ENCODE measurements around the gene TMSB10. TPM values are rescaled to one million over a fixed set of nuclear protein-coding genes. Genes with fewer than 3 reads are reported as not detected.

The TMSB10 gene
- total RNA-seq, 1 experiment from 2014 or later, result 869 TPM

DNA sequence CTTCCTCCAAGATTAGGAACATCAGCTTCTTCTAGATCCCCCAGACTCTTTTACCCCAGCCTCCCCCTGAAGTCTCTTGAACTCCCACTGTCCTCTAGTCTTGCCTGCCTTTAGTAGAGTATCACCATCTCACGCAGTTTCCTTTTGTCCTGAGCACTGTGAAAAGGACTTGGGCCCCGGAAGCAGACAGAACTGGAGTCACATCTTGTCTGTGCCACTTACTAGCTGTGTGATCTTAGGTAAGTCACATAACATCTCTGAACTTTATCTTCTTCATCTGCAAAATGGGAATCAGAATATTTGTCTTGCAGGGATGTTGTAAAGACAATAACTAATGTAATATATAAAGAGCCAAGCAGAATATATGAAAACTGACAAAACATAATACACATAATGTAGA, 16.1 kb upstream of the TMSB10 start:
- H3K27ac Mint-ChIP-seq, result no peak overlapping the region
- no peak for ATAC-seq
- POLR2A ChIA-PET, result no interaction called here
- CTCF ChIA-PET, result no interaction called here
- H3K9me3 Mint-ChIP-seq, result no peaks in the 10 kb centered on the region
- H3K27me3 Mint-ChIP-seq (ENCODE audit: low read depth), result peaks cover 14% of the 10 kb centered on the region
- TF ChIP-seq, protein P1, sequence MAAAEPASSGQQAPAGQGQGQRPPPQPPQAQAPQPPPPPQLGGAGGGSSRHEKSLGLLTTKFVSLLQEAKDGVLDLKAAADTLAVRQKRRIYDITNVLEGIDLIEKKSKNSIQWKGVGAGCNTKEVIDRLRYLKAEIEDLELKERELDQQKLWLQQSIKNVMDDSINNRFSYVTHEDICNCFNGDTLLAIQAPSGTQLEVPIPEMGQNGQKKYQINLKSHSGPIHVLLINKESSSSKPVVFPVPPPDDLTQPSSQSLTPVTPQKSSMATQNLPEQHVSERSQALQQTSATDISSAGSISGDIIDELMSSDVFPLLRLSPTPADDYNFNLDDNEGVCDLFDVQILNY (CRISPR knock-in tag; IDR thresholded peaks at IDR 0.05), result no peak
- TF ChIP-seq ZNF263 (CRISPR knock-in tag; IDR thresholded peaks at IDR 0.05; ENCODE audit: low read depth) (no peak), PRRX2 (CRISPR knock-in tag; IDR thresholded peaks at IDR 0.05) (no peak), FOXK1 (CRISPR knock-in tag; IDR thresholded peaks at IDR 0.05) (no peak), MXD4 (CRISPR knock-in tag; IDR thresholded peaks at IDR 0.05; ENCODE audit: borderline replicate concordance) (no peak), E2F1 (CRISPR knock-in tag; IDR thresholded peaks at IDR 0.05) (no peak), NFATC4 (CRISPR knock-in tag; IDR thresholded peaks at IDR 0.05) (no peak), ZNF317 (CRISPR knock-in tag; IDR thresholded peaks at IDR 0.05; ENCODE audit: borderline replicate concordance, low read depth) (no peak), ATF6 (CRISPR knock-in tag; IDR thresholded peaks at IDR 0.05) (no peak), MAX (CRISPR knock-in tag; IDR thresholded peaks at IDR 0.05) (no peak), TEAD4 (CRISPR knock-in tag; IDR thresholded peaks at IDR 0.05) (no peak), ZNF138 (CRISPR knock-in tag; conservative IDR thresholded peaks at IDR 0.05) (no peak), GTF2I (CRISPR knock-in tag; conservative IDR thresholded peaks at IDR 0.05) (no peak), CDX4 (CRISPR knock-in tag; IDR thresholded peaks at IDR 0.05; ENCODE audit: borderline replicate concordance) (no peak)
- TF ChIP-seq, protein P2, sequence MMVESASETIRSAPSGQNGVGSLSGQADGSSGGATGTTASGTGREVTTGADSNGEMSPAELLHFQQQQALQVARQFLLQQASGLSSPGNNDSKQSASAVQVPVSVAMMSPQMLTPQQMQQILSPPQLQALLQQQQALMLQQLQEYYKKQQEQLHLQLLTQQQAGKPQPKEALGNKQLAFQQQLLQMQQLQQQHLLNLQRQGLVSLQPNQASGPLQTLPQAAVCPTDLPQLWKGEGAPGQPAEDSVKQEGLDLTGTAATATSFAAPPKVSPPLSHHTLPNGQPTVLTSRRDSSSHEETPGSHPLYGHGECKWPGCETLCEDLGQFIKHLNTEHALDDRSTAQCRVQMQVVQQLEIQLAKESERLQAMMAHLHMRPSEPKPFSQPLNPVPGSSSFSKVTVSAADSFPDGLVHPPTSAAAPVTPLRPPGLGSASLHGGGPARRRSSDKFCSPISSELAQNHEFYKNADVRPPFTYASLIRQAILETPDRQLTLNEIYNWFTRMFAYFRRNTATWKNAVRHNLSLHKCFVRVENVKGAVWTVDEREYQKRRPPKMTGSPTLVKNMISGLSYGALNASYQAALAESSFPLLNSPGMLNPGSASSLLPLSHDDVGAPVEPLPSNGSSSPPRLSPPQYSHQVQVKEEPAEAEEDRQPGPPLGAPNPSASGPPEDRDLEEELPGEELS (CRISPR knock-in tag; IDR thresholded peaks at IDR 0.05), result no peak
- H3K4me1 Mint-ChIP-seq, result peaks cover 6% of the 10 kb centered on the region
- H3K36me3 Mint-ChIP-seq, result no peaks in the 10 kb centered on the region
- DNase-seq (ENCODE audit: low spot score), result no peak
- H3K4me3 Mint-ChIP-seq, result no peak overlapping the region

DNA sequence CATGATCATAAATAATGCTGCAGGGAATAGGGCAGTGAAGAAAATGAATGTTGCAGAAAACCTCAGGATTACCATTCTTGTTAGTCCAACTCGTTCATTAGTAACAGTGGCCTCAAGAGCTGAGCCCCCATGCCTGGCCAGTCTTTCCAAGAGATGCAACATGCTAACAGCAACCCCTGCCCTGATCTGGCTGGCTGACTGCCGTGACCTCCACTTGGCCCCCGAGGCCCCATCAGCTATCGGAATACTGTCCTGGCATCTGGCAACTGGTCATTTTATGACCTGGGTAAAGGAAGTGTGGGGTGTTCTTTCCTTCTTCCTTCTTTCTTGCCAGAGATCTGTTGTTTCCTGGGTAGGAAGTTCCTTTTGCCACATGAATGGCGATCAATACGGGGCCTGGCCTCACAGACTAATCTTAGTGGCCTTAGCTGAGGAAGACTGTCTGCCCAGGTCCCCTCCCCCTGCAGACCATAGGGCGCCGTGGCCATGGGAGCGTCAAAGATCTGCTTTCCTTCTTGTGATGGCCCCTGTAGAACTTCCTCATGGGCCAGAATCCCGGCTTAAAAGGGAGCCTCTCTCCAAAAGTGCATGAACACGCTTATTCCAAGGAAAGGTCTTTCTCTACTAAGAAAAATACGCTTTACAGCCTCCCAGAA, 14.0 kb upstream of the TMSB10 start:
- no peaks in the 10 kb centered on the region for H3K36me3 Mint-ChIP-seq
- TF ChIP-seq ZNF416 (CRISPR knock-in tag; IDR thresholded peaks at IDR 0.05) (no peak), MAX (CRISPR knock-in tag; IDR thresholded peaks at IDR 0.05) (no peak), ZNF396 (CRISPR knock-in tag; IDR thresholded peaks at IDR 0.05; ENCODE audit: borderline replicate concordance) (no peak), TEAD1 (CRISPR knock-in tag; IDR thresholded peaks at IDR 0.05) (no peak), ZNF317 (CRISPR knock-in tag; IDR thresholded peaks at IDR 0.05; ENCODE audit: borderline replicate concordance, low read depth) (no peak), NFATC4 (CRISPR knock-in tag; IDR thresholded peaks at IDR 0.05) (no peak), NR2C2 (CRISPR knock-in tag; IDR thresholded peaks at IDR 0.05) (no peak), EMX1 (CRISPR knock-in tag; IDR thresholded peaks at IDR 0.05) (no peak), TEAD4 (CRISPR knock-in tag; IDR thresholded peaks at IDR 0.05) (no peak), FOXJ3 (CRISPR knock-in tag; IDR thresholded peaks at IDR 0.05; ENCODE audit: borderline replicate concordance) (no peak), FOXK1 (CRISPR knock-in tag; IDR thresholded peaks at IDR 0.05) (no peak), SMAD4 (CRISPR knock-in tag; IDR thresholded peaks at IDR 0.05) (no peak), CBFB (CRISPR knock-in tag; IDR thresholded peaks at IDR 0.05; ENCODE audit: low read depth) (no peak), ELF4 (CRISPR knock-in tag; IDR thresholded peaks at IDR 0.05; ENCODE audit: low read depth) (no peak)
- TF ChIP-seq, protein P3, sequence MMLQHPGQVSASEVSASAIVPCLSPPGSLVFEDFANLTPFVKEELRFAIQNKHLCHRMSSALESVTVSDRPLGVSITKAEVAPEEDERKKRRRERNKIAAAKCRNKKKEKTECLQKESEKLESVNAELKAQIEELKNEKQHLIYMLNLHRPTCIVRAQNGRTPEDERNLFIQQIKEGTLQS (CRISPR knock-in tag; conservative IDR thresholded peaks at IDR 0.05), result no peak
- no peaks in the 10 kb centered on the region for H3K9me3 Mint-ChIP-seq

More for the DNA sequence above, 14.0 kb upstream of the TMSB10 start:
- ChIA-PET CTCF (interaction anchor here (1.5 kb wide), 2 partner anchors 9 to 34 kb away, joined by 4 to 8 read pairs; no protein-coding TSS in a partner anchor), POLR2A (no interaction called here)
- DNase-seq (ENCODE audit: low spot score) (no peak), ATAC-seq (no peak)
- no peak overlapping the region for H3K4me3 Mint-ChIP-seq
- H3K27ac Mint-ChIP-seq, result no peak overlapping the region
- peaks cover 11% of the 10 kb centered on the region for H3K4me1 Mint-ChIP-seq
- H3K27me3 Mint-ChIP-seq (ENCODE audit: low read depth), result no peaks in the 10 kb centered on the region; the same call in none of the 2 replicates
